SK-N-SH (cell line): Measurements from ENCODE around the gene AFAP1L2. TPM values are rescaled to one million over a fixed set of nuclear protein-coding genes. Genes with fewer than 3 reads are reported as not detected.

Experiments
- CTCF ChIA-PET: fragments of 300-600, 350-600 bp; formaldehyde crosslinking; extraction: SDS; loops from one replicate; lab custom pipeline; 2021; lab: Yijun Ruan, JAX
- POLR2A ChIA-PET: fragments of 350-600 bp; sonication (Branson Sonifier 250); formaldehyde crosslinking; extraction: SDS; loops from one replicate; lab custom pipeline; 2020; ENCODE audit warnings: antibody characterized with exemption, inconsistent platforms; lab: Yijun Ruan, JAX
- DNase-seq: peaks from one replicate; pipeline ENCODE4 v3.0.0; 2012
- H2AFZ ChIP-seq: fragments of 200-600 bp; sonication (generic); 2 replicates; pipeline ENCODE4 v1.8.1; 2016; ENCODE audit warnings: antibody characterized with exemption, mild to moderate bottlenecking, low read depth
- H3F3A ChIP-seq: fragments of 200-600 bp; sonication (generic); replicated peaks from 2 replicates; pipeline ENCODE3; 2016; ENCODE audit warnings: antibody characterized with exemption, mild to moderate bottlenecking; ENCODE audit not compliant: insufficient read depth
- H3K27ac ChIP-seq, 2 experiments: fragments of 200-500 bp in 1 of 2; fragments of 200-600 bp in 1 of 2; sonication (Bioruptor generic) in 1 of 2; sonication (generic), shearing (Covaris generic) in 1 of 2; 2 replicates each; pipeline versions ENCODE4 v1.5.1 to v1.6.1; 2014 to 2016; ENCODE audit warnings: low read depth in 2 of 2, inconsistent platforms in 1 of 2, low read length in 1 of 2, mild to moderate bottlenecking in 1 of 2, mixed read lengths in 1 of 2
- H3K27me3 ChIP-seq: fragments of 200-600 bp; sonication (generic), shearing (Covaris generic); 2 replicates; pipeline ENCODE4 v1.6.1; 2016; ENCODE audit warnings: mixed run types; ENCODE audit not compliant: insufficient read depth
- H3K36me3 ChIP-seq, 2 experiments: fragments of 200-500 bp in 1 of 2; fragments of 200-600 bp in 1 of 2; sonication (Bioruptor generic) in 1 of 2; sonication (generic) in 1 of 2; replicated peaks in 1 of 2; 2 replicates each; pipeline versions ENCODE3 to v1.5.1; 2014 to 2016; ENCODE audit warnings: low read length in 1 of 2, mild to moderate bottlenecking in 1 of 2; ENCODE audit not compliant: insufficient read depth in 2 of 2, control insufficient read depth in 1 of 2
- H3K4me1 ChIP-seq, 2 experiments: fragments of 200-500 bp in 1 of 2; fragments of 200-600 bp in 1 of 2; sonication (Bioruptor generic) in 1 of 2; sonication (generic), shearing (Covaris generic) in 1 of 2; 2 replicates each; pipeline versions ENCODE4 v1.5.1 to v1.6.1; 2014 to 2016; ENCODE audit warnings: low read depth in 1 of 2, low read length in 1 of 2, mixed run types in 1 of 2; ENCODE audit not compliant: insufficient read depth in 2 of 2, control insufficient read depth in 1 of 2
- H3K4me2 ChIP-seq: fragments of 200-600 bp; sonication (generic), shearing (Covaris generic); 2 replicates; pipeline ENCODE4 v1.6.1; 2017; ENCODE audit warnings: mixed run types
- H3K4me3 ChIP-seq, 2 experiments: fragments of 200-500 bp in 1 of 2; fragments of 200-600 bp in 1 of 2; sonication (Bioruptor generic) in 1 of 2; sonication (generic), shearing (Covaris generic) in 1 of 2; 2 replicates each; pipeline versions ENCODE4 v1.5.1 to v1.8.1; 2014 to 2016; ENCODE audit warnings: low read depth in 2 of 2, inconsistent platforms in 1 of 2, low read length in 1 of 2, mild to moderate bottlenecking in 1 of 2, mixed read lengths in 1 of 2, moderate library complexity in 1 of 2
- H3K79me2 ChIP-seq: fragments of 200-600 bp; sonication (generic); 2 replicates; pipeline ENCODE4 v1.8.1; 2017; ENCODE audit warnings: mild to moderate bottlenecking; ENCODE audit not compliant: insufficient read depth
- H3K9ac ChIP-seq: fragments of 200-600 bp; sonication (generic); 2 replicates; pipeline ENCODE4 v1.6.1; 2017; ENCODE audit warnings: mixed run types
- H3K9me2 ChIP-seq: fragments of 200-600 bp; sonication (generic); 2 replicates; pipeline ENCODE4 v1.6.1; 2017; ENCODE audit warnings: mixed run types
- H3K9me3 ChIP-seq: fragments of 200-600 bp; sonication (generic); 2 replicates; pipeline ENCODE4 v1.6.1; 2017; ENCODE audit warnings: mixed run types, mild to moderate bottlenecking, moderate library complexity
- H4K20me1 ChIP-seq: fragments of 200-600 bp; sonication (generic); 2 replicates; pipeline ENCODE4 v1.6.1; 2017; ENCODE audit warnings: mild to moderate bottlenecking, mixed run types; ENCODE audit not compliant: insufficient read depth
- EZH2phosphoT487 ChIP-seq: fragments of 200-600 bp; sonication (generic); IDR thresholded peaks from 2 replicates; pipeline ENCODE4 v1.6.1; 2017; ENCODE audit warnings: low read depth, mixed run types, mild to moderate bottlenecking, antibody characterized with exemption, moderate library complexity, borderline replicate concordance
- FOSL2 ChIP-seq: IDR thresholded peaks from 2 replicates; pipeline ENCODE4 v1.4.0; 2012; ENCODE audit warnings: low read depth, mild to moderate bottlenecking, moderate library complexity, borderline replicate concordance
- GABPA ChIP-seq: IDR thresholded peaks from 2 replicates; pipeline ENCODE4 v1.4.0; 2012; ENCODE audit warnings: low read depth, mild to moderate bottlenecking
- GATA2 ChIP-seq: sonication (generic); formaldehyde crosslinking; IDR thresholded peaks from 2 replicates; pipeline ENCODE4 v1.5.0; 2020; ENCODE audit warnings: mild to moderate bottlenecking, missing genetic modification reagents
- IRF3 ChIP-seq: fragments of 150-350 bp; IDR thresholded peaks from 2 replicates; pipeline ENCODE4 v1.6.1; 2016; ENCODE audit warnings: mild to moderate bottlenecking, low read depth, low read length
- NRF1 ChIP-seq: IDR thresholded peaks from 2 replicates; pipeline ENCODE4 v1.6.1; 2012; ENCODE audit warnings: low read depth, mild to moderate bottlenecking, low read length
- POLR2AphosphoS5 ChIP-seq: IDR thresholded peaks from 2 replicates; pipeline ENCODE4 v1.6.1; 2012; ENCODE audit warnings: low read depth, low read length
- RAD21 ChIP-seq: IDR thresholded peaks from 2 replicates; pipeline ENCODE4 v1.6.1; 2012; ENCODE audit warnings: mild to moderate bottlenecking, low read length
- REST ChIP-seq: IDR thresholded peaks from 2 replicates; pipeline ENCODE4 v1.6.1; 2012; ENCODE audit warnings: mild to moderate bottlenecking, low read depth, low read length, moderate library complexity
- RFX5 ChIP-seq: IDR thresholded peaks from 2 replicates; pipeline ENCODE4 v1.6.1; 2012; ENCODE audit warnings: mild to moderate bottlenecking, improper control_type of control experiment, low read length
- SIN3A ChIP-seq: IDR thresholded peaks from 2 replicates; pipeline ENCODE4 v1.6.1; 2012; ENCODE audit warnings: low read depth, mild to moderate bottlenecking, low read length, moderate library complexity, borderline replicate concordance
- SMC3 ChIP-seq: IDR thresholded peaks from 2 replicates; pipeline ENCODE4 v1.6.1; 2012; ENCODE audit warnings: low read depth, low read length, improper control_type of control experiment
- USF2 ChIP-seq: fragments of 150-350 bp; IDR thresholded peaks from 2 replicates; pipeline ENCODE4 v1.6.1; 2017; ENCODE audit warnings: antibody characterized with exemption, low read length, low read depth, borderline replicate concordance
- WGBS: methylation state at CpG from one replicate; pipeline ENCODE4 v1.1.6; 2017; ENCODE audit warnings: low lambda C conversion rate; 5-methylcytosine and 5-hydroxymethylcytosine counted together
- polyA plus RNA-seq, 3 experiments: library from polyadenylated mRNA; depleted of rRNA; stranded (reverse); fragments of >200 nt; gene quantifications; 2 replicates each; pipeline ENCODE4 v1.2.3, GENCODE V29; 2012
- TF ChIP-seq, protein P1 (sequence below): fragments of 200-600 bp; sonication (generic); IDR thresholded peaks from 2 replicates; pipeline ENCODE4 v1.6.1; 2017; ENCODE audit warnings: antibody characterized with exemption, mild to moderate bottlenecking, moderate library complexity
- TF ChIP-seq, protein P2 (sequence below): IDR thresholded peaks from 2 replicates; pipeline ENCODE4; 2012

The AFAP1L2 gene
- polyA plus RNA-seq, 1 of the 3 experiments (the other 2 are of a cell fraction) = 0.54 TPM

DNA sequence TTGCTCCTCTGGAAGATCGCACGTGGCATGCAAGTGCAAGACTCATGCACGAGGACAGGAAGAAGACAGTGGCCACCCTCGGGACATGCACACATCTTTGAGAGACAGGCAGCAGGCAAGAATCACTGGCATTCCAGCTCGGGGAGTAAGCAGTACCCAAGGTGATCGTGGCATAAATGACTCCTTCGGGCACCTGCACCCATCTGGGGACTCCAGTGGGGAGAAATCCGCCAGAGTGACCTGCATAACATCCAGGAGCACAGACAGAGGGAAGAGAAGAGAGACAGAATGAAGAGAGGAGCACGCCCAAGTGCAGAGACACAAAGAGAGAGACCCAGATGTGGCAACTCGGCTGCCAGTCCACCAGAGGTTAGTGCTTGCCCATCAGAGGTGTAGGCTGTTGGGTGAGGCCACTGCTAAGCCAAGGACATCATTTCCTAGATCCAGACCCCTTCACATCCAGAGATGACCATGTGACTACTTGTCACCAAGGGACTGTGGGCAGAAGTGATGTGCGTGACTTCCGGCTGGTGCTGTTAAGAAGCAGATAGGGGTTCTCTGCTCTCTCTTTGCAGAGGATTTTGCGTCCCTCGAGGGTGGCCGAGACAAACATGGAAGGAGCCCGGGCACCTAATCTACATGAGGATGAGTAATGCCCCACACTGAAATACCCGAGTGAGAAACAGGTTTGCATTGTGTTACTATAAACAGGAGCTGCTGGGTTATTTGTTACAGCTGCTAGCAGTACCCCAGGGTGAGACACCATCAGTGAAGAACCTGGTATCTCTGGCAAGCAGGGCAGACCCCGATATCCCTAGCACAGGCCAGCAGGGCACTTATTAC, 84.7 kb downstream of the AFAP1L2 start:
- POLR2A ChIA-PET = no interaction called here
- CTCF ChIA-PET = interaction anchor here (1.5 to 1.7 kb wide), 2 partner anchors 8 to 16 kb away, joined by 3 read pairs; no protein-coding TSS in a partner anchor

GRCh38 chr10:114316744-114317143, 87.6 kb downstream of the AFAP1L2 start:
- H2AFZ ChIP-seq = no peak overlapping the region
- H3K4me2 ChIP-seq = no peak overlapping the region
- H3K36me3 ChIP-seq = no peaks in the 10 kb centered on the region
- no peaks in the 10 kb centered on the region; the same call in 1 of the 2 replicates for H3K27me3 ChIP-seq
- H3K79me2 ChIP-seq = no peaks in the 10 kb centered on the region
- ChIA-PET POLR2A (no interaction called here), CTCF (interaction anchor here (1.9 kb wide), 1 partner anchor 14 kb away, joined by 8 read pairs; no protein-coding TSS in a partner anchor)
- no peak overlapping the region for H3K4me3 ChIP-seq
- no peak overlapping the region for H3K9ac ChIP-seq
- 72% methylated on average over 5 of the region's 5 CpGs for WGBS
- H3K9me2 ChIP-seq = no peaks in the 10 kb centered on the region
- peaks cover 0 to under 1% of the 10 kb centered on the region in 2 experiments; a peak in 1 of 4 replicates for H3K4me1 ChIP-seq
- no peak overlapping the region for H3K27ac ChIP-seq
- H4K20me1 ChIP-seq = no peaks in the 10 kb centered on the region
- DNase-seq = no peak
- H3K9me3 ChIP-seq = no peaks in the 10 kb centered on the region
- no peaks in the 10 kb centered on the region for H3F3A ChIP-seq
- TF ChIP-seq IRF3 = no peak
- no peak for TF ChIP-seq RFX5
- TF ChIP-seq, protein P1, sequence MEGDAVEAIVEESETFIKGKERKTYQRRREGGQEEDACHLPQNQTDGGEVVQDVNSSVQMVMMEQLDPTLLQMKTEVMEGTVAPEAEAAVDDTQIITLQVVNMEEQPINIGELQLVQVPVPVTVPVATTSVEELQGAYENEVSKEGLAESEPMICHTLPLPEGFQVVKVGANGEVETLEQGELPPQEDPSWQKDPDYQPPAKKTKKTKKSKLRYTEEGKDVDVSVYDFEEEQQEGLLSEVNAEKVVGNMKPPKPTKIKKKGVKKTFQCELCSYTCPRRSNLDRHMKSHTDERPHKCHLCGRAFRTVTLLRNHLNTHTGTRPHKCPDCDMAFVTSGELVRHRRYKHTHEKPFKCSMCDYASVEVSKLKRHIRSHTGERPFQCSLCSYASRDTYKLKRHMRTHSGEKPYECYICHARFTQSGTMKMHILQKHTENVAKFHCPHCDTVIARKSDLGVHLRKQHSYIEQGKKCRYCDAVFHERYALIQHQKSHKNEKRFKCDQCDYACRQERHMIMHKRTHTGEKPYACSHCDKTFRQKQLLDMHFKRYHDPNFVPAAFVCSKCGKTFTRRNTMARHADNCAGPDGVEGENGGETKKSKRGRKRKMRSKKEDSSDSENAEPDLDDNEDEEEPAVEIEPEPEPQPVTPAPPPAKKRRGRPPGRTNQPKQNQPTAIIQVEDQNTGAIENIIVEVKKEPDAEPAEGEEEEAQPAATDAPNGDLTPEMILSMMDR = no peak
- TF ChIP-seq, protein P2, sequence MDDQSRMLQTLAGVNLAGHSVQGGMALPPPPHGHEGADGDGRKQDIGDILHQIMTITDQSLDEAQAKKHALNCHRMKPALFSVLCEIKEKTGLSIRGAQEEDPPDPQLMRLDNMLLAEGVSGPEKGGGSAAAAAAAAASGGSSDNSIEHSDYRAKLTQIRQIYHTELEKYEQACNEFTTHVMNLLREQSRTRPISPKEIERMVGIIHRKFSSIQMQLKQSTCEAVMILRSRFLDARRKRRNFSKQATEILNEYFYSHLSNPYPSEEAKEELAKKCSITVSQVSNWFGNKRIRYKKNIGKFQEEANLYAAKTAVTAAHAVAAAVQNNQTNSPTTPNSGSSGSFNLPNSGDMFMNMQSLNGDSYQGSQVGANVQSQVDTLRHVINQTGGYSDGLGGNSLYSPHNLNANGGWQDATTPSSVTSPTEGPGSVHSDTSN = no peak
- no peak for TF ChIP-seq REST
- no peak for TF ChIP-seq POLR2AphosphoS5
- no peak for TF ChIP-seq NRF1
- no peak for TF ChIP-seq USF2

More for the DNA sequence above, 84.7 kb downstream of the AFAP1L2 start:
- no peaks in the 10 kb centered on the region for H3K79me2 ChIP-seq
- H4K20me1 ChIP-seq = no peaks in the 10 kb centered on the region
- no peak for DNase-seq
- TF ChIP-seq EZH2phosphoT487 (no peak), NRF1 (no peak), GATA2 (CRISPR knock-in tag) (no peak), FOSL2 (no peak), IRF3 (no peak), SIN3A (no peak), GABPA (no peak), SMC3 (no peak), RFX5 (no peak), RAD21 (no peak), POLR2AphosphoS5 (no peak)
- H2AFZ ChIP-seq = no peak overlapping the region
- no peak overlapping the region for H3K4me2 ChIP-seq
- peaks cover 0 to 12% of the 10 kb centered on the region in 2 experiments; a peak in 1 of 4 replicates for H3K4me1 ChIP-seq
- no peaks in the 10 kb centered on the region for H3F3A ChIP-seq
- H3K9ac ChIP-seq = no peak overlapping the region
- H3K27me3 ChIP-seq = no peaks in the 10 kb centered on the region; the same call in 1 of the 2 replicates
- H3K9me2 ChIP-seq = no peaks in the 10 kb centered on the region
- H3K27ac ChIP-seq = no peak overlapping the region
- no peaks in the 10 kb centered on the region for H3K36me3 ChIP-seq
- no peaks in the 10 kb centered on the region for H3K9me3 ChIP-seq
- H3K4me3 ChIP-seq = no peak overlapping the region
- WGBS = 76% methylated on average over 17 of the region's 18 CpGs
